Left cardiac atrium (tissue), 4 donors: Measurements from ENCODE around the gene RUNX1. TPM values are rescaled to one million over a fixed set of nuclear protein-coding genes. Genes with fewer than 3 reads are reported as not detected.

ENCODE experiments used
- ATAC-seq, 2 donors: fragments of 200-7000 bp; cut with Tn5 transposase; one replicate each; pipeline ENCODE4 v1.9.1; 2020; ENCODE audit warnings: mild to moderate bottlenecking in 2 of 2, moderate library complexity in 2 of 2
- DNase-seq: peaks from one replicate; pipeline ENCODE4 v3.0.0-alpha.2; 2020
- intact Hi-C, 2 donors: fragments of 100-400 bp; cut with DNase I; formaldehyde crosslinking; loops; one replicate each; pipeline versions ENCODE4 v1.14.1 to v1.15.1; 2022 to 2023
- total RNA-seq, 2 donors: library from RNA; stranded (reverse); fragmentation: NEBNext Ultra II Directional; extraction: Animal tissue kit (Norgen Biotek cat#: 25700); gene quantifications; one replicate each; pipeline ENCODE4 v1.2.1, GENCODE V29; 2021
- donor health status: DM: no; HTN: yes; CAD: no.
- donor health status: DM: no; HTN: yes; CAD: no; lungs with severe emphysema.
- donor health status: DM: yes; HTN: yes; CAD: no.
- donor health status: Dilated cardiomyopathy.

Gene RUNX1
- total RNA-seq, 2 donors from 2014 or later = 7.8 to 27.4 TPM

GRCh38 chr21:34864370-34865149, 184.5 kb downstream of the RUNX1 start:
- DNase-seq (no peak), ATAC-seq (peak in 1 of 2 donors; percentile 10)
- intact Hi-C loops = no loop called here

- intact Hi-C loops = no loop called here
- no peak for DNase-seq
- no peak for ATAC-seq
Observed at GRCh38 chr21:34862951-34863350, 186.2 kb downstream of the RUNX1 start.

GRCh38 chr21:34861258-34861657, 187.8 kb downstream of the RUNX1 start:
- intact Hi-C loops = no loop called here
- no peak for DNase-seq

GRCh38 chr21:34859976-34860653, 189.0 kb downstream of the RUNX1 start:
- no peak for ATAC-seq
- intact Hi-C loops = no loop called here
- DNase-seq = no peak

More at GRCh38 chr21:34861258-34861657, 187.8 kb downstream of the RUNX1 start:
- no peak for ATAC-seq

GRCh38 chr21:34858559-34858958, 190.5 kb downstream of the RUNX1 start:
- ATAC-seq = no peak
- no peak for DNase-seq
- intact Hi-C loops = no loop called here

GRCh38 chr21:34857874-34858273, 191.2 kb downstream of the RUNX1 start:
- intact Hi-C loops = no loop called here
- ATAC-seq = no peak
- no peak for DNase-seq

DNA sequence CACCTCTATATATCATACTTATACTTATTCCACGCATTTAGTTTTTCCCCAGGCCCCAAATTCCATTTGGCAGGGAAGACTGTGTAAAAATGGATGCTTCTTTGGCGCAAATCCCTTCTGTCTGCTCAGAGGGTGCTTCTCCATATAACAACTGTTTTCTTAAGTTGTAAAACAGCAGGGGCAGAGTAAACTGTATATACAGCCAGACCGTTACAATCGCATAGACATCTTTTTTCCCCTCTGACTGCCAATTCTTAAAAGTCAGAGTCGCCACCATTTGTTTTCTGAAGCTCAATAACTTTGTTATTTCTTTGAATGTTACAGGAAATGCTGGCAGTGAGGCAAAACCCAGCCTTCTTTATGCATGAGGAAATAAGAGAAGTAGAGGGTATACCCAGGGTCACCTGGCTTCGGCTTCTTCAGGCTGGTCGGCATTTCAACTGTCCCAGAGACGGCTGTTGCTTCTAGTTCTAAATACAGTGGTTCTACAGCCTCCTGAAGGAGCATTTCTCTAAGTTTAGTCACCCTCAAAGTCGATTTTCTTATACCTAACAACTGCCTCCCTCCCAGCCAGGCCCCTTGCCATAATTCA, 191.9 kb downstream of the RUNX1 start:
- ATAC-seq (no peak), DNase-seq (no peak)
- intact Hi-C loops = no loop called here

DNA sequence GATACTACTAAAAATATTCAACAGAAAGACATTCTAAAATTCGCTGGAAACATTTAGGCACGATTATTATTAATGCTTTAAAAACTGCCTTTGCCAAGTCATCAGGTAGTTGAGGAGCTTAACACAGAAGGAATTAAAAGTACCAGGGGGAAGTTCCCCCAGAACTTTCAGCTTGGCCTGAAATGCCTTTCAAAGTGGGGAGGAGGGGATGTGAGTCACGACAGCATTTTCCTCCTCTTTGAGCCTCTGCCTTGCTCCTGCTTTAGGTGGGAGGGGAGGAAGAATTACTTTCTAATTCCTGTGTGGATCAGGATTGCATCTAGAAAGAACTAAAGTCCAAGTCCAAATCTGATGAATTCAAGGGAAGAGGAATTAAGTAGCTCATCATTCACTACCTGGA, 196.7 kb downstream of the RUNX1 start:
- ATAC-seq = no peak
- intact Hi-C loops = no loop called here
- DNase-seq = no peak

- no peak for DNase-seq
- ATAC-seq = no peak
- intact Hi-C loops = no loop called here
Observed at GRCh38 chr21:34850166-34850690, 198.9 kb downstream of the RUNX1 start.

- intact Hi-C loops = no loop called here
- ATAC-seq = peak in 1 of 2 donors; percentile 28
- no peak for DNase-seq
Observed at GRCh38 chr21:34846601-34847112, 202.4 kb downstream of the RUNX1 start.

DNA sequence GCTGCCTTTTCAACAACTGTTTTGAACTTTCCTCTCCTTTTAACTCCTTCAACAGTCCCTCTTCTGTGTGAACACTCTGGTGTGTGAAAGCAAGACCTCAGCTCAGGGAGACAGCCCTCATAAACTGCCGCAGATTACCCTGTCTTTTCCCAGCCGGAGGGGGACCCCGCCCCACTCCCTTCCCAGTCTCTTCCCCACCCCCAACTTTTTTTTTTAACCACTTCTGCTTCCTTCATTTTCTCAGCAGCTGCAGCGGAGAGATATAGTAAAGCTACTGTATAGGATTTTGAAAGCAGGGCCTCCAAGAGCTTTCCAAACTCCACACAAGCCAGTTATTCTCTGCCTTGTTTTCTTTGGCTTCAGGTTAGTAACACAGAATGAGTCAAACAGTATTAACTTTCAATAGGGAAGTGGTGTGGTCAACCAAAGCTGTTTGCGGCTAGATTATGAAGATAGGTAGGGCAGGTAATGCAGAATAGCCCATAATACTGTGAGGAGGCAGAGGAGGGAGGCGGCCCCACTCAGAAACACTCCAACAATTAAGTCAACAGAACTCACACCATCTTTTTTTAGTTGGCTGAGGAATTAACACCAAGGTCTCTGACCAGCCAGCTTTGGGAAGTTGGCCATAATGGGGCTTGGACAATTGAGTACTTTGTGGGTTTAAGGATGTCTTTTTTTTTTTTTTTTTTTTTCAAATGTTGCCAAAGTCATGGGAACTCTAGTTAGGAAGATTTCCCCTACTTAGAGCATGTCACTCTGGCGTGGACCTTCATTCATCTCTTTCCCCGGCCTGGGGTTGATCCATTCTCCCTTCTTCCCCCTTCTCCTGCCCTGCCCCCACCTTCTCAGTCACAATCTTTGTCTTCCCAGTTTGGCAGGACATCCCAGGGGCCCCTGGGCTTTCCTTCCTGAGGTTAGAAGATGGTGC, 203.3 kb downstream of the RUNX1 start:
- DNase-seq (no peak), ATAC-seq (peak; percentile 51 to 82)
- intact Hi-C loops = no loop called here

- intact Hi-C loops = no loop called here
- no peak for ATAC-seq
- DNase-seq = no peak
Observed at GRCh38 chr21:34844924-34845238, 204.2 kb downstream of the RUNX1 start.

DNA sequence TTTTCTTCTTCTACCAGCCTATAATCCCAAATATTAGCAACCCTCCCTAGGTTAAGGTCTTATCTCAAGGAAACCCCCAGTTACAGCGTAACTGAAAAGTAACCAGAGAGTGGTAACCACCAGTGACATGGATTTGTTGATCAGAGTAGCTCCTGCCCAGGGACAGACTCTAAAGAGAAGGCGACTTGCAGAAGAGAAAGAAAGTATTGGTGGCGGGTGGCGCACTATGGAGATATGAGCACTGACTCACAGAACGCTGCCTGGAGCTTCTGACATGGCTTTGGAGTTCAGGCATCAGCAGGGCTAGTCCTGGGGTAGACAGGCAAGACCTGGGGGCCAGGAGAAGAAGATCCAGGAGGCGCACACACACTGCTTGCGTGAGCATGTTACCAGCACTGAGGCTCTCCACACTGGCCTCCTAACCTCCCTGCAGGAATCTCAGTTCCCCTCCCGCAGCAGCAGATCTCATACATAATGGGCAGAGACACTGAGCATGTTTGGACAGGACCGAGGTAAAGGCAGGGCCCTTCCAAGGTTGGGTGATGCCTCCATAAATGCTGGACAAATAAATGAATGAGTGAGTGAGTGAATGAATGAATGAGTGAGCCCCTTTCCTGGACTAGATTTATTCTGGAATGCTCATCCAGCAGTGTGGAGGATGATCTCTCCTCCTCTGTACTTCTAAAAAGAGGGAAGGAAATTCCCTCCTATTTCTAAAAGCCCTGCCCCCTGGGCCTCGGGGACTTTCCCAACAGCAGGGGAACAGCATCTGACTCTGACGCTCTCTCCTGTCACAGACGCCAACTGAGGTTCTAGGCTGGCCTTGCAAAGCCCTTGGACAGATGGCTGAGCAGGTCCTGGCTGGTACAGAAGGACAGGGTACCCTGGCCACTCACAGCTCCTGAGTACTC, 204.8 kb downstream of the RUNX1 start:
- intact Hi-C loops = no loop called here
- peak; percentile 57 to 90 for ATAC-seq
- peak; percentile 57 for DNase-seq

DNA sequence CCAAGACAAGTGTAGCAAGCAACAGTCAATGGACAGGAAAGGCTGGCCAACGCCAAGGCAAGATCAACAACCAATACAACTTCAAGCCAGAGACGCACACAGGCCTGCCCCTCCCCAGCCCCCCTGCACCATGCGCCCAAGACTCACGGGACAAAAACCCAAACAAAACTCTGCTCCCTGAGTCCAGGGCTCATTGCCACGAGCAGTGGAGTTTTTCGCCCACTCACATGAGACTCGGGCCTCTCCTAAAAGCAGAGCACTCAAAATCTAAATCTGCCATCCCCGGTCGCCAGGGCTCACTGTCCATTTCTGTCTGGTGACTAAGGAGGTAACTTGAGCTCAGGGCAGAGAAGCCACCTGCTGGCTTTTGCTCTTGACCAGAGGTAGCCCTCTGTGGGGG, 205.5 kb downstream of the RUNX1 start:
- DNase-seq (no peak), ATAC-seq (no peak)
- intact Hi-C loops = no loop called here

- intact Hi-C loops = no loop called here
- DNase-seq (no peak), ATAC-seq (no peak)
Observed at GRCh38 chr21:34841154-34841553, 207.9 kb downstream of the RUNX1 start.

DNA sequence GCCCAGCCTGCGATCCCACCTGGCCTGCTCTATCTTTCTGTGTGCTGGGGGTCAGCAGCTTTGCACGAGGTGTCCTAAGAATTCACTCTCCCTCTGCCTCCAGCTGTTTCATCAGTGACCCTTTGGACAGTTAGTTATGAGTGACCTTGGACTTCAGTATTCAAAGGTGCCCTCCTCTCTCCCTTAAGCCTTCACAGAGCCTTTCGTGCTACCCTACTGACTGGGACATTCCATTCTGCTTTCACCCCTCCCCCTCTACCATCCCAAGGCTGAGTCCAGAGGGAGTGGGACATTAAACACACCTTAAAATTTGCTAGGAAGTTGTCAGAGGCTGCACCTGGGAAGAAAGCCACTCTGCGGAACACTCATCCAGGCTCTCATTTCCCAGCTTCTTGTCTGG, 208.4 kb downstream of the RUNX1 start:
- intact Hi-C loops = no loop called here

DNA sequence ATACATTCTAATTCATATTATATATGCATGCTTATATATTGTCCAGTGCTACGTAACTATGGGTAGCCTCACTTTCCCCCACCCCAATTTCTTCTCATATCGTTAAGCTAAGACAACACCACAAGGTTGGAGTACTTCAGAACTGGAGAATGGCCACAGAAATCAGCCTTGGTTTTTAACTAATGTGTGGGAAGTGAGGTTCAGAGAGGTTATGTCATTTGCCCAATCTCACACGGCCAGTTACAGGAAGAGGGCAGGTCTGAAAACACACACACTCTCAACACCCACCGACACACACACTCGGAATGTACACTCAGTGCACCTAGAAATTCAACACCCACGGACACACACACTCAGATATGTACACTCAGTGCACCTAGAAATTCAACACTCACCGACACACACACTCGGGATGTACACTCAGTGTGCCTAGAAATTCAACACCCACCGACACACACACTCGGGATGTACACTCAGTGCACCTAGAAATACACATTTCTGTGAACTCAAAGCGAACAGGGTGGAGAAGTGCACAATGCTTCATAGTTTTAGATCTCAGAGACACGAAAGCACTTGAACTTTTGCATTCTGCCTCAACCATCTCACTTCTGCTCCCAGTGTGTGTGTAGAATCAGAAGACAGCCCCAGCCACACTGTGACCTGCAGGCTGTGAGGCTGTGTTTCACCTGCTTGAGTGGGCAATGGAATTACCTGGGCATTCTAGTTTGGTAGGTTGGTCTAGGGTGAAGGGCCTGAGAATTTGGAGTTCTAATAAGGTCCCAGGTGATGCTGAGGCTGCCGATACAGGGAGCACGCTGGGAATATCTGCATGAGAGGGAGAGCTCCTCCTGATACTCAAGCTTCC, 209.9 kb downstream of the RUNX1 start:
- intact Hi-C loops = no loop called here
- no peak for ATAC-seq
- DNase-seq = no peak

More for the DNA sequence above, 208.4 kb downstream of the RUNX1 start:
- ATAC-seq (no peak), DNase-seq (no peak)
